ENCODE data around the gene CLIC3.

The CLIC3 gene

GRCh38 chr9:137026828-137027227, 30.5 kb upstream of the CLIC3 start:
- Histone ChIP-seq H3K79me2 (ENCODE audit: low read length) (no peaks in the 10 kb centered on the region), H4K20me1 (ENCODE audit: insufficient read depth, low read length) (no peaks in the 10 kb centered on the region), H3K27ac (ENCODE audit: low read length) (no peak overlapping the region), H3K27me3 (ENCODE audit: low read depth, low read length) (peaks cover 6% of the 10 kb centered on the region), H3K9me3 (ENCODE audit: insufficient read depth, low read length) (no peaks in the 10 kb centered on the region), H3K4me1 (ENCODE audit: low read length) (peaks cover 22% of the 10 kb centered on the region), H3K36me3 (replicated peaks; ENCODE audit: low read depth, low read length) (no peaks in the 10 kb centered on the region), H3K4me2 (ENCODE audit: low read length) (no peak overlapping the region), H3K4me3 (ENCODE audit: low read length) (no peak overlapping the region), H3K9ac (ENCODE audit: low read length) (no peak overlapping the region), H2AFZ (ENCODE audit: low read depth, low read length) (no peak overlapping the region)
- TF ChIP-seq EZH2phosphoT487 (IDR thresholded peaks at IDR 0.05; ENCODE audit: low read depth) (no peak), CTCF (IDR thresholded peaks at IDR 0.05; ENCODE audit: low read depth, low read length) (no peak)

GRCh38 chr9:137026384-137026783, 30.0 kb upstream of the CLIC3 start:
- no peaks in the 10 kb centered on the region for H3K36me3 ChIP-seq (replicated peaks; ENCODE audit: low read depth, low read length)
- no peak overlapping the region for H3K4me2 ChIP-seq (ENCODE audit: low read length)
- TF ChIP-seq CTCF (IDR thresholded peaks at IDR 0.05; ENCODE audit: low read depth, low read length) = no peak
- TF ChIP-seq EZH2phosphoT487 (IDR thresholded peaks at IDR 0.05; ENCODE audit: low read depth) = no peak
- no peak overlapping the region for H3K4me3 ChIP-seq (ENCODE audit: low read length)
- no peaks in the 10 kb centered on the region for H4K20me1 ChIP-seq (ENCODE audit: insufficient read depth, low read length)
- no peaks in the 10 kb centered on the region for H3K79me2 ChIP-seq (ENCODE audit: low read length)
- peaks cover 6% of the 10 kb centered on the region for H3K27me3 ChIP-seq (ENCODE audit: low read depth, low read length)
- no peak overlapping the region for H2AFZ ChIP-seq (ENCODE audit: low read depth, low read length)
- H3K27ac ChIP-seq (ENCODE audit: low read length) = no peak overlapping the region
- no peaks in the 10 kb centered on the region for H3K9me3 ChIP-seq (ENCODE audit: insufficient read depth, low read length)
- H3K4me1 ChIP-seq (ENCODE audit: low read length) = peaks cover 20% of the 10 kb centered on the region
- H3K9ac ChIP-seq (ENCODE audit: low read length) = no peak overlapping the region

GRCh38 chr9:137025517-137025966, 29.2 kb upstream of the CLIC3 start:
- Histone ChIP-seq H2AFZ (ENCODE audit: low read depth, low read length) (no peak overlapping the region), H3K9me3 (ENCODE audit: insufficient read depth, low read length) (no peaks in the 10 kb centered on the region), H4K20me1 (ENCODE audit: insufficient read depth, low read length) (no peaks in the 10 kb centered on the region), H3K4me1 (ENCODE audit: low read length) (peaks cover 20% of the 10 kb centered on the region), H3K27ac (ENCODE audit: low read length) (no peak overlapping the region), H3K9ac (ENCODE audit: low read length) (no peak overlapping the region), H3K4me2 (ENCODE audit: low read length) (no peak overlapping the region), H3K27me3 (ENCODE audit: low read depth, low read length) (peaks cover 6% of the 10 kb centered on the region), H3K79me2 (ENCODE audit: low read length) (no peaks in the 10 kb centered on the region), H3K36me3 (replicated peaks; ENCODE audit: low read depth, low read length) (no peaks in the 10 kb centered on the region), H3K4me3 (ENCODE audit: low read length) (no peak overlapping the region)
- TF ChIP-seq CTCF (IDR thresholded peaks at IDR 0.05; ENCODE audit: low read depth, low read length) (no peak), EZH2phosphoT487 (IDR thresholded peaks at IDR 0.05; ENCODE audit: low read depth) (no peak)

GRCh38 chr9:137023583-137023991, 27.2 kb upstream of the CLIC3 start:
- Histone ChIP-seq H3K4me1 (ENCODE audit: low read length) (peaks cover 10% of the 10 kb centered on the region; the same call in 1 of the 2 replicates), H2AFZ (ENCODE audit: low read depth, low read length) (no peak overlapping the region), H3K9ac (ENCODE audit: low read length) (no peak overlapping the region), H3K4me3 (ENCODE audit: low read length) (no peak overlapping the region), H3K27ac (ENCODE audit: low read length) (no peak overlapping the region), H4K20me1 (ENCODE audit: insufficient read depth, low read length) (no peaks in the 10 kb centered on the region), H3K36me3 (replicated peaks; ENCODE audit: low read depth, low read length) (no peaks in the 10 kb centered on the region), H3K79me2 (ENCODE audit: low read length) (no peaks in the 10 kb centered on the region), H3K4me2 (ENCODE audit: low read length) (no peak overlapping the region), H3K9me3 (ENCODE audit: insufficient read depth, low read length) (no peaks in the 10 kb centered on the region), H3K27me3 (ENCODE audit: low read depth, low read length) (peaks cover 6% of the 10 kb centered on the region)
- TF ChIP-seq CTCF (IDR thresholded peaks at IDR 0.05; ENCODE audit: low read depth, low read length) (no peak), EZH2phosphoT487 (IDR thresholded peaks at IDR 0.05; ENCODE audit: low read depth) (no peak)
